Thyroid gland (tissue), 4 donors: ENCODE data around the gene GREB1.

Experiments
- CTCF ChIP-seq, 6 experiments: fragments of 200-600 bp in 3 of 6; fragments of 450-650 bp in 3 of 6; sonication (generic) in 3 of 6; IDR thresholded peaks; one replicate each; pipeline ENCODE4 v1.5.1; 2016 to 2019; ENCODE audit warnings: antibody characterized with exemption in 6 of 6, mild to moderate bottlenecking in 2 of 6, inconsistent platforms in 1 of 6, moderate library complexity in 1 of 6
- POLR2A ChIP-seq, 2 donors: fragments of 450-650 bp; IDR thresholded peaks; one replicate each; pipeline ENCODE4 v1.6.1; 2017; ENCODE audit warnings: antibody characterized with exemption in 2 of 2, mild to moderate bottlenecking in 2 of 2, moderate library complexity in 1 of 2

GRCh38 chr2:11568436-11568835 lies 34.6 kb downstream of the GREB1 start:
- TF ChIP-seq POLR2A (IDR thresholded peaks at IDR 0.05) = no peak
- TF ChIP-seq CTCF (IDR thresholded peaks at IDR 0.05) = no peak
